Heart left ventricle (tissue), 13 donors: ENCODE measurements around the gene KCNC1.

Source experiments
- CTCF ChIP-seq, 12 donors: fragments of 200-600 bp; sonication (generic) in 4 of 12; IDR thresholded peaks; one replicate each; pipeline versions ENCODE4 v1.5.0 to v1.8.0; 2018 to 2022; ENCODE audit warnings: antibody characterized with exemption in 12 of 12, mild to moderate bottlenecking in 5 of 12
- POLR2A ChIP-seq, 2 donors: fragments of 450-650 bp; IDR thresholded peaks; one replicate each; pipeline ENCODE4 v1.6.1; 2017; ENCODE audit warnings: antibody characterized with exemption in 2 of 2, mild to moderate bottlenecking in 2 of 2, moderate library complexity in 2 of 2
- donor health status: ischemic (EF 13 %, LVEDD 7.1; RV severe dilation, severe dysfunction).
- donor health status: DM: no; HTN: yes; CAD: no.
- donor health status: DM: no; HTN: no; CAD: no.
- donor health status: ischemic (EF 25% LVEDD 6.9; RV normal size, moderate dysfunction).
- donor health status: ischemic (EF 25% LVEDD 5.7; RV mildly dilated, moderate dysfunction).
- donor health status: ischemic (EF 35%, LVEDD 5.7; RV mildly dilated, moderate dysfunction).
- donor health status: nonischemic (EF 11% LVEDD 7.7; RV severe dilation, severe dysfunction).
- donor health status: DM: yes; HTN: yes; CAD: no.
- donor health status: PGD.
- donor health status: ischemic (EF 29% LVEDD 5.4; RV normal size, mild dysfunction).
- donor health status: nonischemic (EF 23%, LVEDD 6.1; RV moderate dilation, normal function).

GRCh38 chr11:17750013-17750800, 15.6 kb downstream of the KCNC1 start:
- TF ChIP-seq CTCF (IDR thresholded peaks at IDR 0.05) (no peak), POLR2A (IDR thresholded peaks at IDR 0.05) (no peak)
